AG09309 (cell line): ENCODE measurements around the gene FXYD4.
"Not testable (repeated sequence)": the region's sequence is repeated elsewhere in the genome, so short reads cannot be mapped to it uniquely, and the experiment has no call there.

Source experiments
- DNase-seq: peaks from one replicate; pipeline ENCODE4 v3.0.0-alpha.2; 2010; ENCODE audit warnings: low read depth
- H3K4me3 ChIP-seq: 2 replicates; pipeline ENCODE4 v1.5.1; 2011; ENCODE audit warnings: mild to moderate bottlenecking, low read depth, low read length, moderate library complexity; ENCODE audit not compliant: control insufficient read depth
- TF ChIP-seq, protein P1 (sequence below): IDR thresholded peaks from 2 replicates; pipeline ENCODE4 v1.5.1; 2011; ENCODE audit warnings: mild to moderate bottlenecking, low read depth, low read length, inconsistent platforms; ENCODE audit not compliant: insufficient read depth, control insufficient read depth; ENCODE audit errors: missing control alignments

FXYD4 gene

DNA sequence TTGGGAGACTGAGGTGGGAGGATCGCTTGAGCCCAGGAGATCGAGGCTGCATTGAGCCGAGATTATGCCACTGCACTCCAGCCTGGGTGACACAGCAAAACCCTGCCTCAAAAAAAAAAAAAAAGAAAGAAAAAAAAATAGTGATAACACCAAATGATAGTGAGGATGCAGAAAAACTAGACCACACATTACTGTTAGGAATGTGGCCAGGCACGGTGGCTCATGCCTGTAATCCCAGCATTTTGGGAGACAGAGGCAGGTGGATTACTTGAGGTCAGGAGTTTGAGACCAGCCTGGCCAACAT is 40.7 kb upstream of the FXYD4 start:
- H3K4me3 ChIP-seq, DNase-seq: not testable (repeated sequence)

DNA sequence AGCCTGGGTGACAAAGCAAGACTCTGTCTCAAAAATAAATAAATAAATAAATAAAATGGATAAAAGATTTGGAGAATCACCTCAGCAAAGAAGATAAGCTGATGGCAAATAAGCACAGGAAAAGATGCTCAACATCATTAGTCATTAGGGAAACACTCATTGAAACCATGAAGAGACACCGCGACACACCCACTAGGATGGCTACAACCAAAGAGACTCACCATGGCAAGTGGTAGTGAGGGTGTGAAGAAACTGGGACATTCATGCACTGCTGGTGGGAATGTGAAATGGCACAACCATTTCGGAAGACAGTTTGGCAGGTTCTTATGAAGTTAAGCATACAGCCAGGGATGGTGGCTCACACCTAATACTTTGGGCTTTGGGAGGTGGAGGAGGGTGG is 37.8 kb upstream of the FXYD4 start:
- TF ChIP-seq, protein P1, sequence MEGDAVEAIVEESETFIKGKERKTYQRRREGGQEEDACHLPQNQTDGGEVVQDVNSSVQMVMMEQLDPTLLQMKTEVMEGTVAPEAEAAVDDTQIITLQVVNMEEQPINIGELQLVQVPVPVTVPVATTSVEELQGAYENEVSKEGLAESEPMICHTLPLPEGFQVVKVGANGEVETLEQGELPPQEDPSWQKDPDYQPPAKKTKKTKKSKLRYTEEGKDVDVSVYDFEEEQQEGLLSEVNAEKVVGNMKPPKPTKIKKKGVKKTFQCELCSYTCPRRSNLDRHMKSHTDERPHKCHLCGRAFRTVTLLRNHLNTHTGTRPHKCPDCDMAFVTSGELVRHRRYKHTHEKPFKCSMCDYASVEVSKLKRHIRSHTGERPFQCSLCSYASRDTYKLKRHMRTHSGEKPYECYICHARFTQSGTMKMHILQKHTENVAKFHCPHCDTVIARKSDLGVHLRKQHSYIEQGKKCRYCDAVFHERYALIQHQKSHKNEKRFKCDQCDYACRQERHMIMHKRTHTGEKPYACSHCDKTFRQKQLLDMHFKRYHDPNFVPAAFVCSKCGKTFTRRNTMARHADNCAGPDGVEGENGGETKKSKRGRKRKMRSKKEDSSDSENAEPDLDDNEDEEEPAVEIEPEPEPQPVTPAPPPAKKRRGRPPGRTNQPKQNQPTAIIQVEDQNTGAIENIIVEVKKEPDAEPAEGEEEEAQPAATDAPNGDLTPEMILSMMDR: no peak
- H3K4me3 ChIP-seq: no peak overlapping the region
- DNase-seq: no peak

DNA sequence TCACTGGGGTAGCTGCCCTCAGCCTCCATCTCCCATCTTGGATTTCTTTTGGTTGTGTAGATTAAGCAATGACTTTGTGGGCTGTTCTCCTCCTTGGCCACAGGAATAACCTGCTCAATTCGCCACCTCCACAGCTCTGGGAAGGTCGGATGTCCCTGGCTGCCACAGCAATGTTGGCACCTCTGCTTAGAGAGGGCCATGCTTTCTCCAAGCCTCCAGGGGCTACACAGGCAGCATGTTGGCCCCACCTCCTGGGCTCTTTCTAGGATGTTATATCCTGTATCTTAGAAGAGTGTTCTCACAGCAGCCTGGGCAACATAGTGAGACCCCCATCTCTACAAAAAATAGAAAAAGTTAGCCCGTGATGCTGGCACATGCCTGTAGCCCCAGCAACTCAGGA is 35.4 kb upstream of the FXYD4 start:
- no peak overlapping the region for H3K4me3 ChIP-seq
- TF ChIP-seq, protein P1: no peak
- no peak for DNase-seq

DNA sequence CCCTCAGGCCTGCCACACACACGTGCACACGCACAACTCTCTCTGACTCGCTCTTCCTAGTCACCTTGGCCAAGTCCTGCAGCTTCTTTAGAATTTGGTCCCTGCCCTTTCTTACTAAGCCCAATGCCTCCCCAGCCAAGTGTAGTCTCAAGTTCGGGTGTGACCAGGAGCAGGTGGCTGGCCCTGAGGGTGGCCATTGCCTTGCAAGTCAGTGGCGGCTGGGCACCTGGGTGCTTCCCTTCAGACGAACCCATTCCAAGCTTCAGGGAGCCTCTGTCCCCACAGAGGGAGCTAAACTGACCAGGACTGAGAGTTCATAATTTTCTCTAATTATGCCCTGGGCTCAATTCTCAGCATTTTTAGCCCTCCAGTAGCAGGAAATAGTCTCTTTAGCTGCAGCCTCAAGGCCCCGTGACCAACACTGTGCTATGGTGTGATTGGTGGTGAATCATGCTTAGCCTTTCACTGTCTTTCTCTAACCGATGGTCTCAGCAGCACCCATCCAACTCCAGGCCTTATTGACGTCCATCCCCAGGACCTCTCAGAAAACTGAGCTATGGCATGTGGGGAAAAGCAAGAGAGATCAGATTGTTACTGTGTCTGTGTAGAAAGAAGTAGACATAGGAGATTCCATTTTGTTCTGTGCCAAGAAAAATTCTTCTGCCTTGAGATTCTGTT is 34.7 kb upstream of the FXYD4 start:
- TF ChIP-seq, protein P1: no peak
- DNase-seq: no peak
- H3K4me3 ChIP-seq: no peak overlapping the region

DNA sequence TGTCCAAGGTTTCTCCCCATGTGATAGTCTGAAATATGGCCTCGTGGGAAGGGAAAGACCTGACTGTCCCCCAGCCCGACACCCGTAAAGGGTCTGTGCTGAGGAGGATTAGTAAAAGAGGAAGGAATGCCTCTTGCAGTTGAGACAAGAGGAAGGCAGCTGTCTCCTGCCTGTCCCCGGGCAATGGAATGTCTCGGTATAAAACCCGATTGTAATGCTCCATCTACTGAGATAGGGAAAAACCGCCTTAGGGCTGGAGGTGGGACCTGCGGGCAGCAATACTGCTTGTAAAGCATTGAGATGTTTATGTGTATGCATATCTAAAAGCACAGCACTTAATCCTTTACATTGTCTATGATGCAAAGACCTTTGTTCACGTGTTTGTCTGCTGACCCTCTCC is 33.9 kb upstream of the FXYD4 start:
- DNase-seq, H3K4me3 ChIP-seq: not testable (repeated sequence)

DNA sequence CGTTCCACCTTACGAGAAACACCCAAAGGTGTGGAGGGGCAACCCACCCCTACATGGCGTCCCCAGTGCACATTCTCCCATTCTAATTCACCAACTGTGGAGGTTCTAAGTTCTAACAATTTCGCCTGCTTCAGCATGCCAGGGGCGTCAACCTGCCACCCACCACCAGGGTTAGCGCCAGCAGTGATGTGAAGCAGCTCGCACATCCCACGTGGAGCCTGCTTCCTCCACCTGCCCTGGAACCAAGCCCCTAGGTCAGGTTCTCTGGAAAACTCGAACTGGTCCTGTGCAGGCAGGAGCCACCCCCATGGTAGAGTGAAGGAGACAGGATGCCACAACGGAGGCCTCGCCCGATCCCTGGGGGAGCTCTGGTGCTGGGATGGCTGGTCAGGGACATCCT is 33.3 kb upstream of the FXYD4 start:
- TF ChIP-seq, protein P1: no peak

DNA sequence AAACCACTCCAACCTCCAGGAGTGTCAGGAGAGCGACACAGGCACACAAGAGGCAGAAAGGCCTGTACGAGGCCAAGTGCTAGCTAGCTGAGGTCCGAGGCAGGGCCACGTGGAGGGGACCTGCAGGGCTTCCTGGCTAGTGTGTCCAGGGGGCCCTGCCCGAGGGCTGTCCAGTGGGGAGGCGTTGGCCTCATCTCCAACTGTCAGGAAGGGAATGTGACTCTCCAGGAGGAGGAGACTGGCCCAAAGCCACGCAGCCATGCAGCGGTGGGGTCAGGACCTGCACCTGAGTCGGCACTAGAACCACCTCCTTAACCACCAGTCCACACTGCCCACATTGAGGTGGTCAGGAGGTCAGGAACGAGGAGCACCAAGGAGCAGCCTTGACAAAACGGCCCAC is 32.3 kb upstream of the FXYD4 start:
- DNase-seq: no peak
- H3K4me3 ChIP-seq: no peak overlapping the region
- TF ChIP-seq, protein P1: no peak

More for the DNA sequence above, 33.3 kb upstream of the FXYD4 start:
- no peak for DNase-seq
- H3K4me3 ChIP-seq: no peak overlapping the region

DNA sequence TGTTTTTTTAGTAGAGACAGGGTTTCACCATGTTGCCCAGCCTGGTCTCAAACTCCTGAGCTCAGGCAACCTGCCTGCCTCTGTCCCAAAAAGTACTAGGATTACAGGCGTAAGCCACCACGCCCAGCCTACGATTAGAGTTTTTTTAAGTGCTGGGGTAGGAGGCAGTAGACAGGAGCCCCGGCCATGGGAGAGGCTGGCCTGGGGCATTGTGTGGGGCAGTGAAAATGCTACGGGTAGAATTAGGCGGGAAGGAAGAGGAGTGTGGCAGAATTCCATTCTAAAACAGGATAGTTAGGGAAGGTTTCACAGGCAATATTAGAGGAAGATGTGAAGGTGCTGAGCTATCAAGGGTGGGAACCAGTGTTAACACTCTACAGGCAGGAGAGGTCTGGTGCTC is 31.3 kb upstream of the FXYD4 start:
- TF ChIP-seq, protein P1: no peak
- no peak overlapping the region for H3K4me3 ChIP-seq
- no peak for DNase-seq
